Stimulated activated CD8-positive, alpha-beta memory T cell treated with anti-CD3 and anti-CD28 coated beads, Interleukin-4, amount 100 ng/mL, for 4 hours (primary cell): ENCODE data around the gene PADI2.

ENCODE experiments used
- DNase-seq, 2 donors: peaks; one replicate each; pipeline ENCODE4 v3.0.0-alpha.2; 2020; ENCODE audit warnings: low read depth in 2 of 2, low spot score in 1 of 2

The PADI2 gene

GRCh38 chr1:17024721-17025120 is 94.5 kb downstream of the PADI2 start:
- no peak for DNase-seq

DNA sequence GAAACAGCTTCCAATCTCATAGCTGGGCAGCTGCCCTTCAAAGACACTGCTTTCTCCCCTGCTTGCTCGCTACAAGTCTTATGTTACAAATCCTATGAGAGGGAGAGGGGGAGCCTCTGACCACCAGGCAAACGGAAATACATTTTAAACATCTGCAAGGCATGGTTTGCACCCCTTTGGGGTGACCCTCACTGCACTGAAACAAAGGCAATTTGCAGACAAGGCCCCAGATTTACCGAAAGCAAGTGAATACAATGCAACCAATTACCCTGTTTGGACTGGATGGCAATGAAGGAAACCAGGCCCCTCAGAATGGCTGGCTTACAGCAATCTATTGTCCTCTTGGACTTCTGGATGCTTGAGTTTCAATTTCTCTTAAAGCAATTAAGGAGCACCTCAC is 95.7 kb downstream of the PADI2 start:
- no peak for DNase-seq

- no peak for DNase-seq
Observed at GRCh38 chr1:17023102-17023501, 96.1 kb downstream of the PADI2 start.

DNA sequence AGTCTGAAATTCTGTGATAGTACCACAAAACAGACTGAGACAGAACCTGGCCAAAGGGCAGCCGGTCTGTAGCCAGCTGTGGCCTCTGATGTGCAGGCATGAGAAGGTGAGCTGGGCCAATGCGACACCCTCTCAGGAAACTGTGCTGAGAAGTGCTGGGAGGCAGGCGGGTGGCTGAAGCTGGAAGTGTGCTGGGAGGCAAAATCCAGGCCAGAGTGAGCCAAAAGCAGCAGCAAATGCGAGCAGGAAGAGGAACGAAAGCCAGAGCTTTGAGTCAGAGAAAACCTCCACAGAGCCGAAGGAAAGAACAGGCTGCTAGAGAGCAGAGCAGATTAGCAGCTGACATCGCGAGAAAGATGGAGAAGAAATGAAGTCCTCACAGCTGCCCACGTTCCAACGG is 97.4 kb downstream of the PADI2 start:
- DNase-seq = no peak

DNA sequence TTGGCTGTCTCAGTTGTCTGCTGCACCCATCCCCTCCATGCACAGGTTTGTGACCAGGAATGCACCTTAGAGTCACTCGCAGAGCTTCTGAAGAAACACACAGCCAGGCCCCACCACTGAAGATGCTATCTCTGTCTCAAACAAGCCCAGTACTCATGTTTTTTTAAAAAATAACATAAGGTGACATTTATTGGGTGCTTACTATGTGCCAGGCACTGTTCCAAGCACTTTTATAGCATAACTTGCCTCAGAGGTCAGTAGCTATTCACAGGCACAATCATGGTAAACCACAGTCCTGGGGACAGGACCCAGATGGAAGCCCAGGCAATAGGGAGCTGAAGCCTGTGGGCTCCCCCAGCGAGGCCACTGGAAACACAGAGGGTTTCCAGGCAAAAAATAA is 98.7 kb downstream of the PADI2 start:
- DNase-seq = no peak

DNA sequence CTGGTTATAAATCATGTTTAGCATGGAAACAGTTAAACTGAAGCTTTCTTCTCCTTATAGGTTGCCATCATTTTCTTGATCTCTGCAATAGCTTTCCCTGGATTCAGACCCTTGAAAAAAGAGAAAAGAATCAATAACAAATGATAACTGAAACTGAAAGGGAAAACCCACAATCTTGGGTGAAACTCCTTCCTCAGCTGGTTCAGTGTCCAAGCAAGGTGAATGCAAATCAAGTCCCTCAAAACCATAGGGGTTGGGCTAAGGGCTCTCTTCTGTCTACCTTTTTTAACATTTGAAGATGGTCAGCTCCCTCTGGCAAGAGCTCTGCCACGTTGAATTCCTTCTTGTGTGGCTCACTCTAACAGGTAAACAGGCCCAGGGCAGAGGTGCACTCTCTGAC is 100.4 kb downstream of the PADI2 start:
- no peak for DNase-seq

GRCh38 chr1:17017435-17017834 is 101.8 kb downstream of the PADI2 start:
- DNase-seq = no peak
